ENCODE measurements around the gene PCDHA3.
"Not testable (repeated sequence)": the region's sequence is repeated elsewhere in the genome, so short reads cannot be mapped to it uniquely, and the experiment has no call there.

The PCDHA3 gene

GRCh38 chr5:140796718-140797095 is 4.2 kb upstream of the PCDHA3 start:
- DNase-seq, result no peak
- in situ Hi-C loops (cut with HindIII; ENCODE audit: low pct_ligation_motif_present, low sequenced_read_pairs), result no loop called here
- TF ChIP-seq, protein P1, sequence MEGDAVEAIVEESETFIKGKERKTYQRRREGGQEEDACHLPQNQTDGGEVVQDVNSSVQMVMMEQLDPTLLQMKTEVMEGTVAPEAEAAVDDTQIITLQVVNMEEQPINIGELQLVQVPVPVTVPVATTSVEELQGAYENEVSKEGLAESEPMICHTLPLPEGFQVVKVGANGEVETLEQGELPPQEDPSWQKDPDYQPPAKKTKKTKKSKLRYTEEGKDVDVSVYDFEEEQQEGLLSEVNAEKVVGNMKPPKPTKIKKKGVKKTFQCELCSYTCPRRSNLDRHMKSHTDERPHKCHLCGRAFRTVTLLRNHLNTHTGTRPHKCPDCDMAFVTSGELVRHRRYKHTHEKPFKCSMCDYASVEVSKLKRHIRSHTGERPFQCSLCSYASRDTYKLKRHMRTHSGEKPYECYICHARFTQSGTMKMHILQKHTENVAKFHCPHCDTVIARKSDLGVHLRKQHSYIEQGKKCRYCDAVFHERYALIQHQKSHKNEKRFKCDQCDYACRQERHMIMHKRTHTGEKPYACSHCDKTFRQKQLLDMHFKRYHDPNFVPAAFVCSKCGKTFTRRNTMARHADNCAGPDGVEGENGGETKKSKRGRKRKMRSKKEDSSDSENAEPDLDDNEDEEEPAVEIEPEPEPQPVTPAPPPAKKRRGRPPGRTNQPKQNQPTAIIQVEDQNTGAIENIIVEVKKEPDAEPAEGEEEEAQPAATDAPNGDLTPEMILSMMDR (IDR thresholded peaks at IDR 0.05; ENCODE audit: low read depth, low read length, missing control alignments), result no peak
- Histone ChIP-seq H3K36me3 (replicated peaks) (no peaks in the 10 kb centered on the region), H3K4me3 (ENCODE audit: low read depth, low read length) (no peak overlapping the region), H3K27me3 (replicated peaks) (no peaks in the 10 kb centered on the region), H3K27ac (no peak overlapping the region)

DNA sequence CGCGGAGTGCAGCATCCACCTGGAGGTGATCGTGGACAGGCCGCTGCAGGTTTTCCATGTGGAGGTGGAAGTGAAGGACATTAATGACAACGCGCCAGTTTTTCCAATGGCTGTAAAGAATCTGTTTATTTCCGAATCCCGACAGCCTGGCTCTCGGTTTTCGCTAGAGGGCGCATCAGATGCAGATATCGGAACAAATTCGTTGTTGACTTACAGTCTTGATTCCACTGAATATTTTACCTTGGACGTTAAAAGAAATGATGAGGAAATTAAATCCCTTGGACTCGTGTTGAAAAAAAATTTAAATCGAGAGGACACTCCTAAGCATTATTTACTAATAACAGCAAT is 611 bp downstream of the PCDHA3 start:
- TF ChIP-seq, protein P1 (IDR thresholded peaks at IDR 0.05; ENCODE audit: low read depth, low read length, missing control alignments), result peak; percentile 31
- no peaks in the 10 kb centered on the region for H3K36me3 ChIP-seq (replicated peaks)
- no peaks in the 10 kb centered on the region for H3K27me3 ChIP-seq (replicated peaks)
- no peak overlapping the region for H3K4me3 ChIP-seq (ENCODE audit: low read depth, low read length)
- DNase-seq, result no peak
- H3K27ac ChIP-seq, result no peak overlapping the region
- in situ Hi-C loops (cut with HindIII; ENCODE audit: low pct_ligation_motif_present, low sequenced_read_pairs), result no loop called here

GRCh38 chr5:140802381-140802780 is 1.5 kb downstream of the PCDHA3 start:
- H3K27me3 ChIP-seq (replicated peaks); in situ Hi-C loops (cut with HindIII; ENCODE audit: low pct_ligation_motif_present, low sequenced_read_pairs); H3K27ac ChIP-seq; DNase-seq; H3K36me3 ChIP-seq (replicated peaks); H3K4me3 ChIP-seq (ENCODE audit: low read depth, low read length): not testable (repeated sequence)

DNA sequence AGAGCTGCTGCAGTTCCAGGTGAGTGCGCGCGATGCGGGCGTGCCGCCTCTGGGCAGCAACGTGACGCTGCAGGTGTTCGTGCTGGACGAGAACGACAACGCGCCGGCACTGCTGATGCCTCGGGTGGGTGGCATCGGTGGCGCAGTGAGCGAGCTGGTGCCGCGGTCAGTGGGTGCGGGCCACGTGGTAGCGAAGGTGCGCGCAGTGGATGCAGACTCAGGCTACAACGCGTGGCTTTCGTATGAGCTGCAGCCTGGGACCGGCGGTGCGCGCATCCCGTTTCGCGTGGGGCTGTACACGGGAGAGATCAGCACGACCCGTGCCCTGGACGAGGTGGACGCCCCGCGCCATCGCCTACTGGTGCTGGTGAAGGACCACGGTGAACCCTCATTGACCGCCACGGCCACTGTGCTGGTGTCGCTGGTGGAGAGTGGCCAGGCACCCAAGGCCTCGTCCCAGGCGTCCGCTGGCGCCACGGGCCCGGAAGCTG is 2.0 kb downstream of the PCDHA3 start:
- TF ChIP-seq, protein P1 (IDR thresholded peaks at IDR 0.05; ENCODE audit: low read depth, low read length, missing control alignments), result no peak
- in situ Hi-C loops (cut with HindIII; ENCODE audit: low pct_ligation_motif_present, low sequenced_read_pairs), result no loop called here
- DNase-seq, result no peak

DNA sequence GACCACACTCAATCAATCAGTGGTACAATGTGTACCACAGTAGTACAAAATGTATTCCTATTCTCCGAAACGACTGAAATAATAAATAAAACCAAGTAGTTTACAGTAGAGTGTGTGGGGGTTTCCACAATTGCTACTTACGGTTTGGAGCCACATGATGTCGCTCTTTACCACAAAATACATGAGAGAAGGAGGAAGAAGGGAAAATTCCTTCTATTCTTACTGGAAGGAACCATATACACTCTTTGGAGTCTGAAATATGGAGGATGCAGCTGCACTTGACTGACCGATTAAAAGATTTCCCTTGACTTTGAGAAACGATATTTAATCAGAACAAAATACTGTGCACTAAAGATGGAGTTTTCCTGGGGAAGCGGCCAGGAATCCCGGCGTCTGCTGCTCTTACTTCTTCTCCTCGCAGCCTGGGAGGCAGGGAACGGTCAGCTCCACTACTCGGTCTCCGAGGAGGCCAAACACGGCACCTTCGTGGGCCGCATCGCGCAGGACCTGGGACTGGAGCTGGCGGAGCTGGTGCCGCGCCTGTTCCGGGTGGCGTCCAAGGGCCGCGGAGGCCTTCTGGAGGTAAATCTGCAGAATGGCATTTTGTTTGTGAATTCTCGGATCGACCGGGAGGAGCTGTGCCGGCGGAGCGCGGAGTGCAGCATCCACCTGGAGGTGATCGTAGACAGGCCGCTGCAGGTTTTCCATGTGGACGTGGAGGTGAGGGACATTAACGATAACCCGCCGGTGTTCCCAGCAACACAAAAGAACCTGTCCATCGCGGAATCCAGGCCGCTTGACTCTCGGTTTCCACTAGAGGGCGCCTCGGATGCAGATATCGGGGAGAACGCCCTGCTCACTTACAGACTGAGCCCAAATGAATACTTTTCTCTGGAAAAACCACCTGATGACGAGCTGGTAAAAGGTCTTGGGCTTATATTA is 6.2 kb downstream of the PCDHA3 start, which contains the start of gene PCDHA4:
TSS of gene PCDHA4 (plus strand) at position 235 of the 942 bp plus-strand sequence.
- DNase-seq, result no peak
- H3K27ac ChIP-seq, result no peak within 1 kb of the TSS
- H3K4me3 ChIP-seq (ENCODE audit: low read depth, low read length), result peak within 1 kb of the TSS; percentile 5
- TF ChIP-seq, protein P1 (IDR thresholded peaks at IDR 0.05; ENCODE audit: low read depth, low read length, missing control alignments), result peak; percentile 51
- H3K36me3 ChIP-seq (replicated peaks), result no peaks in the 10 kb centered on the region
- H3K27me3 ChIP-seq (replicated peaks), result no peaks in the 10 kb centered on the region
- in situ Hi-C loops (cut with HindIII; ENCODE audit: low pct_ligation_motif_present, low sequenced_read_pairs), result no loop called here

More for the DNA sequence above, 2.0 kb downstream of the PCDHA3 start:
- Histone ChIP-seq H3K27ac (no peak overlapping the region), H3K4me3 (ENCODE audit: low read depth, low read length) (no peak overlapping the region), H3K36me3 (replicated peaks) (no peaks in the 10 kb centered on the region), H3K27me3 (replicated peaks) (no peaks in the 10 kb centered on the region)

GRCh38 chr5:140808241-140808888 is 7.5 kb downstream of the PCDHA3 start:
- H3K4me3 ChIP-seq (ENCODE audit: low read depth, low read length); H3K27me3 ChIP-seq (replicated peaks); in situ Hi-C loops (cut with HindIII; ENCODE audit: low pct_ligation_motif_present, low sequenced_read_pairs); H3K27ac ChIP-seq; DNase-seq; H3K36me3 ChIP-seq (replicated peaks): not testable (repeated sequence)
